ENCODE results near the gene DAAM2.
A peak's percentile ranks its signal among the peaks of the same experiment; 100 is the strongest.

The DAAM2 gene

DNA sequence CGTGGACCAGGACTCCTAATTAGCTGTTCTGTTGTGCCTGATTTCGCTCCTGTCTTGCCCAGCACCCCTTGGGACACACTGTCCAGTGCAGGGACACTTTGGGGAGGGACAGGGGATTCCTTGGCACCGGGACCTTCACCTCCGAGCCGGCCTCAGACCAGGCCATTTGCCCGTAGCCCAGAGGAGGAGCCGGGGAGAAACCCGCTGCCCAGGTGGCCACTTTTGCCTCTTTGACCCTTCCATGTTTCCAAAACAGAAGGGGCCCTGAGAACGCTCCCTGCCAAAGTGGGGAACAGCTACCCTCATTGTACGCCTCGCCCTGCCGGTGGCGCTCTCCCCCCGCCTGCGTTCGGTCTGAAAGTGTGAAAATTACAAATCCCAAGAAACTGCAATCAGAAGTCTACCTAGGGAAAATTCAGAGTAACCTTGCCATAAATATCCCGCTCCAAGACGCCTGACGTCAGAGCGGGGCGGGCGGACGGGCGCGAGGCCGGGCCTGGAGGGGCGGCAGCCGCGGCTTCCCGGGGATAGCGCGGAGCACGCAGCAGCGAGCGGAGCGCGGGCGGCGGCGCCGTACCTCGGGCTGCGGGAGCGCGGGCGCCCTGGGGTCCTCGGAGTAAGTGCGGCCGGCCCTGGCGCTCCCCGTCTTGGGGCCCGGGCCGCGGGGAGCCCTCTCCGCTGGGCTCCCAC is at the start of gene DAAM2:
TSS of gene DAAM2 (plus strand) at position 527 of the 690 bp plus-strand sequence. CDS start 63,927 bp downstream, outside the sequence.
- Histone ChIP-seq H3K36me3 (ENCODE audit: control insufficient read depth, insufficient read depth, low read length) (no peaks in the 10 kb centered on the region), H3K27me3 (ENCODE audit: control insufficient read depth, insufficient read depth, low read length) (peaks cover 30% of the 10 kb centered on the region), H3K9me3 (ENCODE audit: control insufficient read depth, low read length) (no peaks in the 10 kb centered on the region), H3K9ac (ENCODE audit: low read length) (peak within 1 kb of the TSS; percentile 61), H3K4me3 (ENCODE audit: low read length) (no peak within 1 kb of the TSS), H3K4me1 (ENCODE audit: control insufficient read depth, insufficient read depth, low read length) (no peaks in the 10 kb centered on the region)

DNA sequence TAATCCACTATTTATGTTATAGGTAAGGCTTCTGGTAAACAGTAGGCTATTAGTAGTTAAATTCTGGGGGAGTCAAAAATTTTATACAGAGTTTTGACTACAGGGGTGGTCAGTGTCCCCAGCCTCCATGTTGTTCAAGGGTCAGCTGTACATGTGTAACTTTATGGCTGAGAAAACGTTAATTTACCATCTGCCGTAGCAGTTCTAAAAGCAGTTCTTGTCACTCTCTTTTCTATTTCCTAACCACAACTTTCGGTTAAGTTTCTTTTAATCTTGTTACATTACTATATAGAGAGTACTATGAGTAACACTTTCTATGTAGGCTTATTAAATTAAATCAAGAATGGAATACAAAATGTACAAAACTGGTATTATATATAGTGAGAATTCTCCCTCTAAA is 45.4 kb upstream of the DAAM2 start:
- no peaks in the 10 kb centered on the region for H3K27me3 ChIP-seq (ENCODE audit: control insufficient read depth, insufficient read depth, low read length)
- H3K9me3 ChIP-seq (ENCODE audit: control insufficient read depth, low read length), result no peaks in the 10 kb centered on the region
- no peak overlapping the region for H3K9ac ChIP-seq (ENCODE audit: low read length)
- H3K36me3 ChIP-seq (ENCODE audit: control insufficient read depth, insufficient read depth, low read length), result no peaks in the 10 kb centered on the region
- no peak overlapping the region for H3K4me3 ChIP-seq (ENCODE audit: low read length)
- H3K4me1 ChIP-seq (ENCODE audit: control insufficient read depth, insufficient read depth, low read length), result no peaks in the 10 kb centered on the region

DNA sequence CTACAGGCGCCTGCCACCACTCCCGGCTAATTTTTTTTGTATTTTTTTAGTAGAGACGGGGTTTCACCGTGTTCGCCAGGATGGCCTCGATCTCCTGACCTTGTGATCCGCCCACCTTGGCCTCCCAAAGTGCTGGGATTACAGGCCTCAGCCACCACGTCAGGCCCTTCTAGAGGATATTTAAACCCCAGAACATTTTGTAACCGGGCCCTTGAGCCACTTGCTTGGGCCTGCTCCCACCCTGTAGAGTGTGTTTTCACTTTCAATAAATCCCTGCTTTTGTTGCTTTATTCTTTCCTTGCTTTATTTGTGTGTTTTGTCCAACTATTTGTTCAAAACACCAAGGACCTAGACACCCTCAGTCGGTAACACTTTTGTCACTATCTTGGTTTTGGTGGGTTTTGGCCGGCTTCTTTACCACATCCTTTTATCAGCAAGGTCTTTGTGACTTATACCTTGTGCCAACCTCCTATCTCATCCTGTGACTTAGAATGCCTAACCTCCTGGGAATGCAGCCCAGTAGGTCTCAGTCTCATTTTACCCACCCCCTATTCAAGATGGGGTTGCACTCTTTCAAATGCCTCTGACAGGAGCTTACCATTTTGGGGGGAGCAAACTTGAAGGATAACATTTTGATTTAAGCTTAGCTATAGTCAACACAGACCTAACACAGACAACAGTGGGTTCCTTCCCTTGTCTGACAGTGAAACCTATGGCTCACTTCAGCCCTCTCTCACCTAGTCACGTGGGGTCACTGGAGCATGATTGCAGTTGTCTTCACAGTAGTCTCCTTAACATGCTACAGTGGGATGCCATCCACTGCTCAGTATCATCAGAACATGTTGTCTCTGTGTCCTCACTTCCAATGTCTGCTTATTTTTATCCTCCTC is 39.1 kb upstream of the DAAM2 start:
- no peak overlapping the region for H3K4me3 ChIP-seq (ENCODE audit: low read length)
- H3K9ac ChIP-seq (ENCODE audit: low read length), result no peak overlapping the region
- H3K9me3 ChIP-seq (ENCODE audit: control insufficient read depth, low read length), result no peaks in the 10 kb centered on the region
- H3K4me1 ChIP-seq (ENCODE audit: control insufficient read depth, insufficient read depth, low read length), result no peaks in the 10 kb centered on the region
- no peaks in the 10 kb centered on the region for H3K27me3 ChIP-seq (ENCODE audit: control insufficient read depth, insufficient read depth, low read length)
- no peaks in the 10 kb centered on the region for H3K36me3 ChIP-seq (ENCODE audit: control insufficient read depth, insufficient read depth, low read length)

DNA sequence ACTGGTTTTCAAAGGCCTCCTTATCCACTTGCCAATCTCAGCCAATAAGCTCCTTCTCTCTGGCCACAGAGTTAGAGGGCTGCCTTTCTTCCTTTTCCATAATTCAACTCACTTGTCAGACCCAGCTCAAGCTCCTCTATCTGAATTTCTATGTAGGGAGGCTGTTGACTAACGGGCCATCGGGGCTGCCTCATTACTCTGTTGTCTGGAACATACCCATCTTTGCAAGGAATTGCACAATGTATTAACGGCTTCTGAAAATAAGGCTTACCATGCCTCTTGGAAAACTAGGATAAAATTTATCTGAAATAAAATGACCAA is 38.5 kb upstream of the DAAM2 start:
- Histone ChIP-seq H3K4me3 (ENCODE audit: low read length) (no peak overlapping the region), H3K36me3 (ENCODE audit: control insufficient read depth, insufficient read depth, low read length) (no peaks in the 10 kb centered on the region), H3K9me3 (ENCODE audit: control insufficient read depth, low read length) (no peaks in the 10 kb centered on the region), H3K27me3 (ENCODE audit: control insufficient read depth, insufficient read depth, low read length) (no peaks in the 10 kb centered on the region), H3K9ac (ENCODE audit: low read length) (no peak overlapping the region), H3K4me1 (ENCODE audit: control insufficient read depth, insufficient read depth, low read length) (no peaks in the 10 kb centered on the region)

GRCh38 chr6:39754514-39755115 is 37.6 kb upstream of the DAAM2 start:
- H3K9ac ChIP-seq (ENCODE audit: low read length), result no peak overlapping the region
- no peak overlapping the region for H3K4me3 ChIP-seq (ENCODE audit: low read length)
- no peaks in the 10 kb centered on the region for H3K27me3 ChIP-seq (ENCODE audit: control insufficient read depth, insufficient read depth, low read length)
- H3K4me1 ChIP-seq (ENCODE audit: control insufficient read depth, insufficient read depth, low read length), result no peaks in the 10 kb centered on the region
- no peaks in the 10 kb centered on the region for H3K9me3 ChIP-seq (ENCODE audit: control insufficient read depth, low read length)
- H3K36me3 ChIP-seq (ENCODE audit: control insufficient read depth, insufficient read depth, low read length), result no peaks in the 10 kb centered on the region

DNA sequence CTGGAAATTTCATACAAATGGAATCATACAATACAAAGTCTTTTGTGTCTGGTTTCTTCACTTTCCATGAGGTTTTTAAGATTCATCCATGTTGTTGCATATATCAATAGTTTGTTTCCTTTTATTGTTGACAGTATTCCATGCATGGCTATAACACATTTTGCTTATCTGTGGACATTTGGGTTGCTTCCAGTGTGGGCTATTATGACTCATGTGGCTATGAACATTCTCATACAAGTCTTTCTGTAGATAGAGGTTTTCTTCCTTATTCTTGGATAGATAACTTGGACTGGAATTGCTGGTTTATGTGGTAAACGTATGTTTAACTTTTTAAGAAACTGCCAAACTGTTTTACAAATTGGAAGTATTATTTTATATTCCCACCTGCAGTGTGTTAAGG is 36.9 kb upstream of the DAAM2 start:
- Histone ChIP-seq H3K4me1 (ENCODE audit: control insufficient read depth, insufficient read depth, low read length) (no peaks in the 10 kb centered on the region), H3K36me3 (ENCODE audit: control insufficient read depth, insufficient read depth, low read length) (no peaks in the 10 kb centered on the region), H3K9ac (ENCODE audit: low read length) (no peak overlapping the region), H3K27me3 (ENCODE audit: control insufficient read depth, insufficient read depth, low read length) (no peaks in the 10 kb centered on the region), H3K9me3 (ENCODE audit: control insufficient read depth, low read length) (no peaks in the 10 kb centered on the region), H3K4me3 (ENCODE audit: low read length) (no peak overlapping the region)

DNA sequence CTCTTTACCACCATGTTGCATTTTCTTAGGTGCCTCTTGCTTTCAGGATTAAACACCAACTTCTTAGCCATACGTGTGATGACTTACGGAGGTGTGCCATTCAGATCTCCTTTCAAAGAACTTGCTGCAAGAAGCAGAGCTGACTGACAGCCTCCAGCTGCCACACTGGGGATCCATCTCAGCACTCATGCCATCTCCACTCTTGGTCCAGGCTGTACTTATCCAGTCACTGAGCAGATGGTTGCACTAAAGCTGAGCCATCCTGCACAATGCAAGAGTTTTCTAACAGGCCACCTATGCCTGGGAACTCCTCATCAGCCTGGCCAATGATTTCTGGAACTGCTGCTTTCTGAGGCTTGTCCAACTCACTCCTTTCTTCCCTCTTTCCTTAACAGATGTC is 35.6 kb upstream of the DAAM2 start:
- no peaks in the 10 kb centered on the region for H3K27me3 ChIP-seq (ENCODE audit: control insufficient read depth, insufficient read depth, low read length)
- H3K4me1 ChIP-seq (ENCODE audit: control insufficient read depth, insufficient read depth, low read length), result no peaks in the 10 kb centered on the region
- no peaks in the 10 kb centered on the region for H3K36me3 ChIP-seq (ENCODE audit: control insufficient read depth, insufficient read depth, low read length)
- H3K9me3 ChIP-seq (ENCODE audit: control insufficient read depth, low read length), result no peaks in the 10 kb centered on the region
- no peak overlapping the region for H3K9ac ChIP-seq (ENCODE audit: low read length)
- no peak overlapping the region for H3K4me3 ChIP-seq (ENCODE audit: low read length)

DNA sequence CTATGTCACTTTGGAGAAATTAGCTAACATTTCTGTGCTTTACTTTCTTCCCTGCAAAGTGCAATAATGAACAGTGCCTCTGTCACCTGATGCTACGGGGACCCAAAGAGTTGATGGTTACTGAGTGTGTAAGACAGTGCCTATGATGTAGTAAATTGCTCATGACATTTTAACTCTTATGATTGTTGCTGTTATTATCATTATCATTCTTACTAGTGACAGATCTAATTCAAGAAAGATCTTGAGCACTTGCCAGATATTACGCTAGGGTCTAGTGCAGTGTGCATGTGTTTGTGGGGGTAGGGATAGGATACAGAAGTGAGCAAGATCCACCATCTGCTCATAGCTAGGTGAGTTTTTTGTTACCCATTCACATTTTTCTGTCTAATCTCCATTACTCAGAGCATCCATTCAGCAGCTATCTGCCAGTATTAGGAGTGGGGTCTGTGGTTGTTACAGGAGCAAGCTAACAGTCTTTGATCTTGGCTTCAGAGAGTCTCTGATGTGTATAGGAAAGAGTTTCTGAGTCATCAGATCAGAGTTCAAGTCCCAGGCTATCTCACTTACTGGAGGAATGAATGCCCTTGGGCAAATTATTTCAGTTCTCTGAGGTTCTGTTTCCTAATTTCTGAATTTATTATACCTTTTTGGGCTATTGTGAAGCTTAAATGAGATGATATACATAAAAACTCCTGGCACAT is 33.1 kb upstream of the DAAM2 start:
- Histone ChIP-seq H3K4me1 (ENCODE audit: control insufficient read depth, insufficient read depth, low read length) (no peaks in the 10 kb centered on the region), H3K4me3 (ENCODE audit: low read length) (no peak overlapping the region), H3K36me3 (ENCODE audit: control insufficient read depth, insufficient read depth, low read length) (no peaks in the 10 kb centered on the region), H3K9me3 (ENCODE audit: control insufficient read depth, low read length) (no peaks in the 10 kb centered on the region), H3K27me3 (ENCODE audit: control insufficient read depth, insufficient read depth, low read length) (no peaks in the 10 kb centered on the region), H3K9ac (ENCODE audit: low read length) (no peak overlapping the region)

- H3K27me3 ChIP-seq (ENCODE audit: control insufficient read depth, insufficient read depth, low read length), result no peaks in the 10 kb centered on the region
- no peak overlapping the region for H3K4me3 ChIP-seq (ENCODE audit: low read length)
- no peaks in the 10 kb centered on the region for H3K36me3 ChIP-seq (ENCODE audit: control insufficient read depth, insufficient read depth, low read length)
- no peak overlapping the region for H3K9ac ChIP-seq (ENCODE audit: low read length)
- no peaks in the 10 kb centered on the region for H3K9me3 ChIP-seq (ENCODE audit: control insufficient read depth, low read length)
- H3K4me1 ChIP-seq (ENCODE audit: control insufficient read depth, insufficient read depth, low read length), result no peaks in the 10 kb centered on the region
Measured at GRCh38 chr6:39760226-39760952, 31.8 kb upstream of the DAAM2 start.

- no peaks in the 10 kb centered on the region for H3K9me3 ChIP-seq (ENCODE audit: control insufficient read depth, low read length)
- no peaks in the 10 kb centered on the region for H3K27me3 ChIP-seq (ENCODE audit: control insufficient read depth, insufficient read depth, low read length)
- no peaks in the 10 kb centered on the region for H3K36me3 ChIP-seq (ENCODE audit: control insufficient read depth, insufficient read depth, low read length)
- H3K9ac ChIP-seq (ENCODE audit: low read length), result no peak overlapping the region
- H3K4me1 ChIP-seq (ENCODE audit: control insufficient read depth, insufficient read depth, low read length), result no peaks in the 10 kb centered on the region
- no peak overlapping the region for H3K4me3 ChIP-seq (ENCODE audit: low read length)
Measured at GRCh38 chr6:39765508-39766065, 26.6 kb upstream of the DAAM2 start.

DNA sequence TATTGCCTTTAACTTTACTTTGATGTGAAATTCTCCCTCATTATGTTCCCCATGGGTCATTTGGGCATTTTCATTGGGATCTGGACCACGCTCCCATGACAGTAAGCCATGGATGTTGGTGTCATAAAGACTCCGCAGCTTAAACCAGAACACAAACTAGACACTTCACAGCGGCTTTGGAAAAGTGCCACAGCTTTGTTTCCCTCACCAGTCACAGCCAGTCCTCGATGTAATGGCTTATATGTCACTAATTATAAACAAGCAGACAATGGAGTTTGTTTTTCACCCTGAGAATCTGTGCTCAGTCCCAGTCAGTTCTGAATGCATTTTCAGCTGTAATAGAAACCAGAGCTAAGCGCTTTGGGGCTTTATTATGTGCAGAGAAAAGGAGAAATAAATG is 23.2 kb upstream of the DAAM2 start:
- H3K4me3 ChIP-seq (ENCODE audit: low read length), result no peak overlapping the region
- H3K36me3 ChIP-seq (ENCODE audit: control insufficient read depth, insufficient read depth, low read length), result no peaks in the 10 kb centered on the region
- no peaks in the 10 kb centered on the region for H3K9me3 ChIP-seq (ENCODE audit: control insufficient read depth, low read length)
- H3K9ac ChIP-seq (ENCODE audit: low read length), result no peak overlapping the region
- no peaks in the 10 kb centered on the region for H3K27me3 ChIP-seq (ENCODE audit: control insufficient read depth, insufficient read depth, low read length)
- H3K4me1 ChIP-seq (ENCODE audit: control insufficient read depth, insufficient read depth, low read length), result no peaks in the 10 kb centered on the region
